GM19238 (cell line): ENCODE data around the gene GPRIN3.

Source experiments
- DNase-seq: peaks from one replicate; pipeline ENCODE4 v3.0.0; 2011; ENCODE audit warnings: low spot score; ENCODE audit not compliant: insufficient read length

GPRIN3 gene

DNA sequence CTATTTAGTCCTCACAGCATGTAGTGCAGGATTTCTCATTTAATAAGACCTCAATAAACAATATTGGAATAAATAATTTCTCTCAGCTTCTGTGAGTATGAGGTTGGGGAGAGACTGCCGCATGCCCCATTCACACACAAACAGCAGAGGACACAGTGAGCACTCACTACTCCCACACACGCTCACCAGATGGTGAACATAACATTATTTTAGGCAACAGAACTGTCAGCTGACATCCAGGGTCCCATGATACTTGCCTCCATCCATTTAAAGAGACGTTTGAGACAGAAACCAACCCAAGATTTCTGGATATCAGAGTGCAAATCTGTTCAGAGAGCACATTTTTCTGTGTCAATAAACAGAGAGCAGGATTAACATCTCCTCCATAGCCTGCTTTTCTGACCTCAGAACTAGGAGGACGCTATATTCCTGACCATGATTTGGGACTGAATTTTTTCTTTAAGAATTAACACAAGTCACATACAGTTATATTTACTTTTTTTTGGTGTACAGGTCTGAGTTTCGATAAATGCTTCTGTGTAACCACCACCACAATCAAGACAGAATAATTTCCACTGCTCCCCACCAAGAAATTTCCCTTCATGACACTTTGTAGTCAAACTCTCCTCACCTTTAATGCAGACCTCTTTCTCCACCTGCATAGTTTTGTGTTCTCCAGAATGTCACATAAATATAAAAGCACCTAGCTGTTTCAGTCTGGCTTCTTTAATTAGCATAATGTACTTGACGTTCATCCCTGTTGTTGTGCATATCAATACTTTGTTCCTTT lies 16.7 kb downstream of the GPRIN3 start:
- no peak for DNase-seq

GRCh38 chr4:89289312-89289711 lies 18.3 kb downstream of the GPRIN3 start:
- DNase-seq, result no peak

- DNase-seq, result no peak
Observed at GRCh38 chr4:89288430-89288829, 19.2 kb downstream of the GPRIN3 start.

DNA sequence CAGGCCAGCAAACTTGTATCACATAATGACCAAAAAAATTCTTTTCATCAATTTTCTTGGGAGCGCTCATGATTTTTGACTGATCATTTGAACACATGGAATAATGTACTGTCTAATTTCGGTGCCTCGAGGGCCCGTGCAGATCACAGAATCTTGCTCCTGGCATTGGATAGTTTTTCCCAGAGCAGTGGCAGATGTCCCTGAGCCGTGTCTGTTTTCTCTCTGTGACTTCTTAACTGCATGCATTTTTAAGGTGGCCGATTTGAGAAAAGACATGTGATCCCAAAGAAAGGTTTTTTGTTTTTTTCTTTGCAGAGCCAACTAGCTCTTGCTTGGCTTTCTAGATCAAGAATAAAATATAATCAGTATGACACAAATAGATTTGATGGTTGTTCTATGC lies 19.7 kb downstream of the GPRIN3 start:
- DNase-seq, result no peak

DNA sequence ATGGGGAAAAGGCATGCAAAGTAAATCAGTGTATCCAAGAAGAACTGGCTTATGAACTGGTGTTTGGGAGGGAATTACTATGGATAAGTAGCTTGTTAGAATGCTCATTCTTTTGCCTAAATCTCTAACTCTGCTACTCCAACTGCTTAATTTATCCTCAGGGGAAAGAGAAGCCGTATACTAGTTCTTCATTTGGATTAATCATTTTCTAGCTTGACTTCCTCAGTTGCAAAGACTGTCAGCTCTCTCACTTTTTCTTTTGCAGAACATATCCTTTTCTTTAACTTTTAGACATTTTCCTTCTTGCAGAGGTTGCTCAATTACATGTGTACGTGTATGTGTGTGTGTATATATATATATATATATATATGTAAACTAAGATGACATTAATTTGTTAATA lies 21.9 kb downstream of the GPRIN3 start:
- no peak for DNase-seq

DNA sequence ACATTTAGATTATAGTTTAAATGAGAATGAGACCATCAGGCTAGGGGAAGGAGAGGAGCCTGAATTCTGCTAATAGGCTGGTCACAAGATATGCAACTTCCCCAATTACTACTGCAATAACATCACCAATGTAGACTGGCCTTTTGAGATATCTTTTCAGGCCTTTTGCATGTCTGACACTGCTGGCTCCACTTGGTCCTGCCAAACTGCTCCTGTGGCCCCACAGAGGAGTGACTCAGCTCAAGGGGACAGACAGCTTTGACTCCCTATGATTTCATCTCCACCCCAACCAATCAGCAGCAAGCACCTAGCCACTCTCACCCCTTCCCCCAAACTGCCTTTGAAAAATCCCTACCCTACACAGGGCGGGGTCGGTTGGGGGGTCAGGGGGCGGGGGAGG lies 22.8 kb downstream of the GPRIN3 start:
- DNase-seq, result no peak

DNA sequence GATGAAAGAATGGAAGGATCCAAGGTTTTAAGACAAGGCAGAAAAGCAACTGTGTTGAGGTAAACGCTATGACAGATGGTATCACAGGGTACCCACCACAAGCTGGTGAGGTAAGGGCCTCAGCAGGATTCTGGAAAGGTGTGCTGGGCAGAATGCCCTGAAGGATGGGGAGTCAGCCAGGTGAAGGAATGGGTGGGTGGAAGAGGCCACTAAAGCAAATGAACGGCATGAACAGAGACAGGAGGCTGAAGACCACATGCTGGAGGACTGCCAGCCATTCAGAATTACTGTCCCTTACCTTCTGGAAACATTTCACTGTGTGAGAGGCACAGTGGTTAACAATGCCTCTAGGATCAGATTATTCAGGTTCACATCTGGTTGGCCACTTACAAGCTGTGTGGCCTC lies 23.6 kb downstream of the GPRIN3 start:
- no peak for DNase-seq

- no peak for DNase-seq
Observed at GRCh38 chr4:89283226-89284009, 24.2 kb downstream of the GPRIN3 start.

GRCh38 chr4:89279385-89279784 lies 28.2 kb downstream of the GPRIN3 start:
- no peak for DNase-seq

- no peak for DNase-seq
Observed at GRCh38 chr4:89277412-89277811, 30.2 kb downstream of the GPRIN3 start.

DNA sequence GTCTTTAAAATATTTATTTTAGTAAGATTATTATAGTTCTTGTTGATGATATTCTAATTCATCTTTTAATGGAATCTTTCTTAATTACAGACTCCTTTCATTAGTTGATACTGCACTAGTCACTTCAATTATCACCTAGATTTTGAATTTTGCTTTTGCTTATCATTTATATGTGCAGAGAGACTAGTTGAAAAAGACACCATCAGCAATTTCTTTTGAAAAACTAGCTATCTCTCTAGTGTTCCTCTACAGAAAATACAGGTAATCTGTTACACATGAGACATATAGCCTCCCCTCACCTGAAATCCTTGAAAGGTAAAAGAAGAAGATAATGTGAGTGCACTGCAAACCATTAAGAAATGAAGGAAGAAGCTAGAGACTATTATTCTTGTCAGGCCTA lies 31.3 kb downstream of the GPRIN3 start:
- no peak for DNase-seq

DNA sequence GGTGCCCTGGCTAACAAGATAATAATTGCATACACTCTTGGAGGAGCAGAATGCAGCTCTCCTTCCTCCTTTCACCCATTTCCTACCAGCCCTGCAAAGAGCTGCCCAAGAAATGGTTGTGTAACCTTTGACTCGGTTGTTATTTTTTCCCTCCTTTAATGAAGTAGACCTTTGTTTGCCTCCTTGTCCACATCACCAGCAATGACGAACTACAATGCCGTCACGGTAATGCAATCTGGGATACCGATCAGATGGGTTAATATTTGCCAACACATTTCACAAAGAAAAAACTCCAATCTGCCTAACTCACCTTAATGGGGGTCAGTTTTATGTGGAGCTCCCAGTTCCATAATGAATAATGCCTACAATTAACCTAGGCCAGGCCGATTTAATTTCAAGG lies 32.0 kb downstream of the GPRIN3 start:
- DNase-seq, result no peak

- DNase-seq, result no peak
Observed at GRCh38 chr4:89273741-89274141, 33.9 kb downstream of the GPRIN3 start.

DNA sequence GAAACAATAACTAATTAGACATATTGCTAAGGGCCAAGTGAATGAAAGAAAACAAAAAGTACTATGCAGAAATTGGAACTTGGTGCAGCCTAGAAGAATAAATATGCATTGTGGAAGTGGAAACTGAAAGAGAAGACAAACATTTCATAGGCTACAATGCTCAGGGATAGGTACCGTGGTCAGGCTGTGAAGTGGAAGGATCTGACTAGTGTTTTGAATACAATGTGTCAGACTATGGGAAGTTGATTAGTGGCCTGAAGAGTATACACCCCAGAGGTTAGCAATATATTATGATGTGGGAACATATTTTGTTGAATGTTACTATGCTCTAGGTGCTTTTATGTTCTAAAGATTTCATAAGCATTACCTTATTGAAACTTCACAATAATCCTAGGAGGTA lies 36.8 kb downstream of the GPRIN3 start:
- DNase-seq, result no peak

DNA sequence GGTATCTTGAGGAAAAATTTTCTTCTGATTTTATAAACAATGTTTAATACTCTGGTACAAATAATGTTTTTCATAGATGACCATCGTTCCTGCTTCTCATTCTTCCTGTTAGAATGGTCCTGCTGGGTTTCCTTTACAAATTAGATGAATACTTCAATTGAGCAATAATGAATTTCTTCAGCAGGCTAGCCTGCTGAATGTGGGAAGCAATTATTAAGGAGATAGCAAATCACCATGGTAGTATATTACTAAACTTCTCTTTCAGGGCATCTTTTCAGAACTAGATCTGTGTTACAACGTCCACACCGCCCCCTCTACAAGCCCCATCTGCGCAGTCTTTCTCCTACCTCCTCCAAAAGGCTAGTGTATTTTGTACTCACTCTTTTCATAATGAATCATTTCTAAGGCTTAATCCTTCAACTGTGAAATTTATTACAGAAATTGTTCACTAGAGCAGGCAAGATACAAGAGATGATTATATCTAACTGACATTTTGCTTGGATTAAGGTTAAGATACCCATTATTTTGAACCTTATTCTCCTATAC lies 38.4 kb downstream of the GPRIN3 start:
- no peak for DNase-seq

- no peak for DNase-seq
Observed at GRCh38 chr4:89268679-89269078, 38.9 kb downstream of the GPRIN3 start.

DNA sequence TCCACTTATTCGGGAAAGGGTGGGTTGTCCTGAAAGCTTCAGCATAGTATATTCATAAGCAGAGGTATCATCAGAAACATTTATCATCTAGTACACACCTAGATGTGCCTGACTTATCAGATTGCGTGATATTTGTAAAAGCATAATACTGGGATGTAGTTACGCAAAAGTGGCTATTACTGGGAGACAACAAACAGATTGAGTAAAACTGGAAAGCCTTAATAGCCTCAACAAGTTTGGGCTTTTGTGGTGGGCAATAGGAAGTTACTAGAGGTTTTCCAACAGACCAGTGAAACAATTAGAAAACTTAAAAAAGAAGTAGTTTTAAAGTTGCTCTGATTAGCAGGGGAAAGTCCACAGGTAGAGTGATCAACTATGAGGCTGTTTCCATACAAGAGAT lies 39.8 kb downstream of the GPRIN3 start:
- no peak for DNase-seq

GRCh38 chr4:89267392-89267791 lies 40.2 kb downstream of the GPRIN3 start:
- no peak for DNase-seq

GRCh38 chr4:89266128-89266527 lies 41.5 kb downstream of the GPRIN3 start:
- no peak for DNase-seq

DNA sequence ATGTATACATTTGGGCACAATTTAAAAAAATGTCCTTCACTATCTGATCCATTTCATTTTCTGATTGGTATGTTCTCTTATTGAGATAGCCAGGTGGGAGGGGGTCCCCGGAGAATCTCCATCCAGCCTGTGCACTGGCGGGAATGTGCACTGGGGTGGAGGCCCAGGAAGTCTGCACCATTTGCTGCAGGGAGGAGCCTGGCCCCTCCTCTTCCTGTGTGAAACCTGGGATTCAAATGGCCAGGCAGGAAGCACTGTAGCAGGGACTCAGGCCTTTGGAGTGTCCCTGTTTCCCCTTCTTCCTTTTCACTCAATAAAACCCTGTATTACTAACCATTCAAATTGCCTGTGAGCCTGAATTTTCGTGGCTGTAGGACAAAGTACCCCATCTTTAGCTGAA lies 44.3 kb downstream of the GPRIN3 start:
- DNase-seq, result no peak

GRCh38 chr4:89259301-89260028 lies 48.1 kb downstream of the GPRIN3 start:
- DNase-seq, result no peak

GRCh38 chr4:89258506-89258905 lies 49.1 kb downstream of the GPRIN3 start:
- DNase-seq, result no peak
